Cardiac muscle cell (in vitro differentiated cells and primary cell): ENCODE results near the gene MTFP1. TPM values are rescaled to one million over a fixed set of nuclear protein-coding genes. Genes with fewer than 3 reads are reported as not detected.

Experiments used
- DNase-seq, 2 donors: peaks; one replicate each; pipeline versions ENCODE4 v3.0.0 to v3.0.0-alpha.2; 2010 to 2017; ENCODE audit warnings: low read depth in 1 of 2, low spot score in 1 of 2
- H3K27ac ChIP-seq: fragments of 200-600 bp; sonication (generic); 2 replicates; pipeline ENCODE4 v1.5.1; 2016
- H3K27me3 ChIP-seq: fragments of 200-600 bp; sonication (generic); 2 replicates; pipeline ENCODE4 v1.6.0; 2016; ENCODE audit warnings: control low read depth
- H3K36me3 ChIP-seq: fragments of 200-600 bp; sonication (generic); 2 replicates; pipeline ENCODE4 v1.5.1; 2016; ENCODE audit warnings: control low read depth
- H3K4me1 ChIP-seq: fragments of 200-600 bp; sonication (generic); 2 replicates; pipeline ENCODE4 v1.8.1; 2017; ENCODE audit warnings: low read depth, mild to moderate bottlenecking, mixed run types
- H3K4me3 ChIP-seq: fragments of 200-600 bp; sonication (generic); 2 replicates; pipeline ENCODE4 v1.5.1; 2016; ENCODE audit warnings: mild to moderate bottlenecking
- H3K9me3 ChIP-seq: fragments of 200-600 bp; sonication (generic); 2 replicates; pipeline ENCODE4 v1.5.1; 2017; ENCODE audit warnings: low read depth, mild to moderate bottlenecking, control low read depth
- CTCF ChIP-seq: IDR thresholded peaks from 2 replicates; pipeline ENCODE4 v1.5.1; 2012; ENCODE audit warnings: low read depth, mild to moderate bottlenecking, low read length
- polyA plus RNA-seq: library from polyadenylated mRNA; unstranded; fragments of >200 nt; fragmentation: Nextera tagmentation; extraction: Ambion mirVana; gene quantifications from 2 replicates; pipeline ENCODE4 v1.2.1, GENCODE V29; 2016
- total RNA-seq: library from RNA; depleted of rRNA; stranded (reverse); fragments of >200 nt; gene quantifications from 2 replicates; pipeline ENCODE4 v1.2.3, GENCODE V29; 2016

The MTFP1 gene
- total and polyA plus RNA-seq, 2 experiments from 2014 or later: 39.3 to 100.0 TPM

- DNase-seq: no peak
- no peak for TF ChIP-seq CTCF
- Histone ChIP-seq H3K9me3 (no peaks in the 10 kb centered on the region), H3K27me3 (no peaks in the 10 kb centered on the region), H3K4me1 (no peaks in the 10 kb centered on the region), H3K4me3 (no peak overlapping the region), H3K36me3 (no peaks in the 10 kb centered on the region), H3K27ac (no peak overlapping the region)
These were observed 43.6 kb downstream of the MTFP1 start for GRCh38 chr22:30469165-30469564.

- no peak overlapping the region for H3K27ac ChIP-seq
- no peaks in the 10 kb centered on the region for H3K27me3 ChIP-seq
- H3K9me3 ChIP-seq: no peaks in the 10 kb centered on the region
- no peak for DNase-seq
- TF ChIP-seq CTCF: no peak
- no peak overlapping the region for H3K4me3 ChIP-seq
- H3K36me3 ChIP-seq: no peaks in the 10 kb centered on the region
- H3K4me1 ChIP-seq: no peaks in the 10 kb centered on the region
These were observed 45.1 kb downstream of the MTFP1 start for GRCh38 chr22:30470655-30471054.

- Histone ChIP-seq H3K27ac (no peak within 1 kb of the TSS), H3K4me1 (no peaks in the 10 kb centered on the region), H3K27me3 (no peaks in the 10 kb centered on the region), H3K36me3 (no peaks in the 10 kb centered on the region), H3K9me3 (no peaks in the 10 kb centered on the region), H3K4me3 (no peak within 1 kb of the TSS)
- no peak for TF ChIP-seq CTCF
- no peak for DNase-seq
These were observed 46.2 kb downstream of the MTFP1 start, which contains the start of gene SEC14L3 for GRCh38 chr22:30471616-30472318. TSS of gene SEC14L3 (minus strand) at chr22:30472017. CDS start at chr22:30471958, 59 bp downstream.

GRCh38 chr22:30472994-30473720, 47.6 kb downstream of the MTFP1 start:
- TF ChIP-seq CTCF: no peak
- no peaks in the 10 kb centered on the region for H3K4me1 ChIP-seq
- H3K27me3 ChIP-seq: no peaks in the 10 kb centered on the region
- no peak for DNase-seq
- H3K27ac ChIP-seq: no peak overlapping the region
- H3K4me3 ChIP-seq: no peak overlapping the region
- H3K36me3 ChIP-seq: no peaks in the 10 kb centered on the region
- no peaks in the 10 kb centered on the region for H3K9me3 ChIP-seq

- Histone ChIP-seq H3K4me3 (no peak overlapping the region), H3K27me3 (no peaks in the 10 kb centered on the region), H3K27ac (no peak overlapping the region), H3K9me3 (no peaks in the 10 kb centered on the region), H3K36me3 (no peaks in the 10 kb centered on the region), H3K4me1 (no peaks in the 10 kb centered on the region)
- no peak for TF ChIP-seq CTCF
- no peak for DNase-seq
These were observed 48.6 kb downstream of the MTFP1 start for GRCh38 chr22:30474121-30474520.
